SK-N-SH (cell line): ENCODE data around the gene SSTR4.
"Not testable (repeated sequence)": the region's sequence is repeated elsewhere in the genome, so short reads cannot be mapped to it uniquely, and the experiment has no call there.

ENCODE experiments used
- CTCF ChIP-seq: fragments of 200-600 bp; sonication (generic); IDR thresholded peaks from 2 replicates; pipeline ENCODE4 v1.6.1; 2017; ENCODE audit warnings: antibody characterized with exemption, mild to moderate bottlenecking, moderate library complexity
- EP300 ChIP-seq, 2 experiments: IDR thresholded peaks; 2 replicates each; pipeline versions ENCODE4 v1.4.0 to v1.6.1; 2012; ENCODE audit warnings: borderline replicate concordance in 1 of 2, low read depth in 1 of 2, low read length in 1 of 2
- GATA2 ChIP-seq: sonication (generic); formaldehyde crosslinking; IDR thresholded peaks from 2 replicates; pipeline ENCODE4 v1.5.0; 2020; ENCODE audit warnings: mild to moderate bottlenecking, missing genetic modification reagents
- MAX ChIP-seq: IDR thresholded peaks from 2 replicates; pipeline ENCODE4 v1.4.0; 2012; ENCODE audit warnings: low read depth
- RCOR1 ChIP-seq: fragments of 150-350 bp; IDR thresholded peaks from 2 replicates; pipeline ENCODE4 v1.6.1; 2017; ENCODE audit warnings: antibody characterized with exemption, low read length
- RFX5 ChIP-seq: IDR thresholded peaks from 2 replicates; pipeline ENCODE4 v1.6.1; 2012; ENCODE audit warnings: mild to moderate bottlenecking, improper control_type of control experiment, low read length

GRCh38 chr20:22991424-22991823, 43.7 kb upstream of the SSTR4 start:
- TF ChIP-seq EP300 (IDR thresholded peaks at IDR 0.05; ENCODE audit: borderline replicate concordance in 1 of 2, low read depth in 1 of 2, low read length in 1 of 2); GATA2 (CRISPR knock-in tag); CTCF; RCOR1; MAX; RFX5: not testable (repeated sequence)
